ENCODE data around the gene ZNF2. TPM values are rescaled to one million over a fixed set of nuclear protein-coding genes. Genes with fewer than 3 reads are reported as not detected.
A peak's percentile ranks its signal among the peaks of the same experiment; 100 is the strongest.

Gene ZNF2
- total and polyA plus RNA-seq, 2 of the 13 experiments (the other 11 are each of a cell fraction or from before 2014, with no cell fraction given) = 4.3 to 6.1 TPM

DNA sequence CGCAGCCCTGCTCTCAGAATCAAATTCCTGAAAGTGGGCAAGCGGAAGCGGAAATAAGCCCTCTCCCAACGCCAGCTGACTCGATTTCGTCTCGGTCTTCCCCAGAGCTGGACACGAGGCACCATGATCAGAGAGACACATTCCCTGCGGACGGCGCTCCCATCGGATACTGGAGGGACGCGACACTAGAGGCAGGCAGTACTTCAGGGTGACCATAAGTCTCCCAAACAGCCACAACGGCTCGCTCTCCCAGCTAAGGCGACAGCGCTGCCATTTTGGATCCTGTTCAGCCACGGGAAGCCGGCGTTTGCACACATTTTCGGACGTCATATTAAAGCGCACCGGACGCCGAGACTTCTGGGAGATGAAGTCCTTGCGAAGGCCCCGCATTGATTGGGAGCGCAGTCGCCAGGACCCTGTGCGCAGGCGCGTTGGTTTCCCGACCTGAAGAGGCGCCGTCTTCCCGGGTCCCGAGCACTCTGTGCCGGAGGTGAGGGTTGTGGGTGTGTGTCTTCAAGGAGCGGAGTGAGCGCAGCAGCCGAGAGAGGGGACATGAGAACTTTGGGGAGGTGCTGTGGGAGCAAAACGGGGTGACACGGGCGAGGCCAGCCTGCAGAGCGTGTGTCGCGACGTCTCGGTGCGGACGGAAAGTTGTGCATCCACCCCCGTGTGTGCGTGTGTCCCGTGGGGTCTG lies at the start of gene ZNF2 (continued):
- TF ChIP-seq NFKB2 (CRISPR knock-in tag; IDR thresholded peaks at IDR 0.05; ENCODE audit: borderline replicate concordance) = peak; percentile 48; the same call in 1 of the 2 replicates
- no peak for TF ChIP-seq PAF1 (CRISPR knock-in tag; IDR thresholded peaks at IDR 0.05)
- TF ChIP-seq ZNF124 (CRISPR knock-in tag; IDR thresholded peaks at IDR 0.05) = peak; percentile 73; the same call in 1 of the 2 replicates
- TF ChIP-seq, protein P1, sequence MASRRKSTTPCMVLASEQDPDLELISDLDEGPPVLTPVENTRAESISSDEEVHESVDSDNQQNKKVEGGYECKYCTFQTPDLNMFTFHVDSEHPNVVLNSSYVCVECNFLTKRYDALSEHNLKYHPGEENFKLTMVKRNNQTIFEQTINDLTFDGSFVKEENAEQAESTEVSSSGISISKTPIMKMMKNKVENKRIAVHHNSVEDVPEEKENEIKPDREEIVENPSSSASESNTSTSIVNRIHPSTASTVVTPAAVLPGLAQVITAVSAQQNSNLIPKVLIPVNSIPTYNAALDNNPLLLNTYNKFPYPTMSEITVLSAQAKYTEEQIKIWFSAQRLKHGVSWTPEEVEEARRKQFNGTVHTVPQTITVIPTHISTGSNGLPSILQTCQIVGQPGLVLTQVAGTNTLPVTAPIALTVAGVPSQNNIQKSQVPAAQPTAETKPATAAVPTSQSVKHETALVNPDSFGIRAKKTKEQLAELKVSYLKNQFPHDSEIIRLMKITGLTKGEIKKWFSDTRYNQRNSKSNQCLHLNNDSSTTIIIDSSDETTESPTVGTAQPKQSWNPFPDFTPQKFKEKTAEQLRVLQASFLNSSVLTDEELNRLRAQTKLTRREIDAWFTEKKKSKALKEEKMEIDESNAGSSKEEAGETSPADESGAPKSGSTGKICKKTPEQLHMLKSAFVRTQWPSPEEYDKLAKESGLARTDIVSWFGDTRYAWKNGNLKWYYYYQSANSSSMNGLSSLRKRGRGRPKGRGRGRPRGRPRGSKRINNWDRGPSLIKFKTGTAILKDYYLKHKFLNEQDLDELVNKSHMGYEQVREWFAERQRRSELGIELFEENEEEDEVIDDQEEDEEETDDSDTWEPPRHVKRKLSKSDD (CRISPR knock-in tag; IDR thresholded peaks at IDR 0.05; ENCODE audit: low read depth) = peak; percentile 95
- no peak for TF ChIP-seq MBD4 (IDR thresholded peaks at IDR 0.05; ENCODE audit: borderline replicate concordance, low read length)
- peak; percentile 40; the same call in 1 of the 2 replicates for TF ChIP-seq ZNF557 (CRISPR knock-in tag; IDR thresholded peaks at IDR 0.05)
- no peak for TF ChIP-seq RCOR2 (CRISPR knock-in tag; IDR thresholded peaks at IDR 0.05)
- TF ChIP-seq ZNF562 (CRISPR knock-in tag; IDR thresholded peaks at IDR 0.05; ENCODE audit: borderline replicate concordance) = no peak
- peak; percentile 53 for TF ChIP-seq AGO2 (optimal IDR thresholded peaks at IDR 0.05; ENCODE audit: low read depth, low read length)
- peak; percentile 25; the same call in 1 of the 2 replicates for TF ChIP-seq NR2F6 (IDR thresholded peaks at IDR 0.05)
- TF ChIP-seq NR2F6 (CRISPR knock-in tag; IDR thresholded peaks at IDR 0.05) = no peak
- peak; percentile 90 for TF ChIP-seq ZNF605 (CRISPR knock-in tag; IDR thresholded peaks at IDR 0.05)
- TF ChIP-seq CENPX (CRISPR knock-in tag; IDR thresholded peaks at IDR 0.05) = no peak
- 0 out of 2 replicates have a peak, but pooled peaks have one; percentile 33 for TF ChIP-seq LCORL (IDR thresholded peaks at IDR 0.05)
- peak; percentile 74; the same call in 1 of the 2 replicates for TF ChIP-seq LCORL (CRISPR knock-in tag; IDR thresholded peaks at IDR 0.05)
- TF ChIP-seq AFF4 (CRISPR knock-in tag; IDR thresholded peaks at IDR 0.05) = no peak; the same call in 1 of the 2 replicates
- TF ChIP-seq ZNF800 (CRISPR knock-in tag; IDR thresholded peaks at IDR 0.05) = no peak
- TF ChIP-seq SIN3A (IDR thresholded peaks at IDR 0.05; ENCODE audit: borderline replicate concordance, low read depth, low read length) = peak; percentile 53
- peak; percentile 93; the same call in 1 of the 2 replicates for TF ChIP-seq SAFB2 (CRISPR knock-in tag; IDR thresholded peaks at IDR 0.05; ENCODE audit: borderline replicate concordance, low read depth)
- no peak for TF ChIP-seq IRX3 (CRISPR knock-in tag; IDR thresholded peaks at IDR 0.05; ENCODE audit: borderline replicate concordance, low read depth)
- TF ChIP-seq GABPA (IDR thresholded peaks at IDR 0.05; ENCODE audit: low read depth, low read length) = peak; percentile 77
- TF ChIP-seq GABPA (CRISPR knock-in tag; IDR thresholded peaks at IDR 0.05; ENCODE audit: low read depth) = peak; percentile 96
- no peak for TF ChIP-seq MED13 (CRISPR knock-in tag; IDR thresholded peaks at IDR 0.05)
- no peak for TF ChIP-seq ZNF552 (CRISPR knock-in tag; IDR thresholded peaks at IDR 0.05; ENCODE audit: borderline replicate concordance)

Data from HepG2 (cell line).